Gastrocnemius medialis (tissue), 4 donors: ENCODE data around the gene S100A14. TPM values are rescaled to one million over a fixed set of nuclear protein-coding genes. Genes with fewer than 3 reads are reported as not detected.
"Not testable (repeated sequence)": the region's sequence is repeated elsewhere in the genome, so short reads cannot be mapped to it uniquely, and the experiment has no call there.

Experiments
- ATAC-seq, 2 donors: fragments of 150-250 bp; one replicate each; pipeline ENCODE4 v1.9.1; 2016
- DNase-seq, 2 donors: peaks; one replicate each; pipeline ENCODE4 v3.0.0-alpha.2; 2019
- H3K27ac ChIP-seq, 4 donors: fragments of 200-600 bp; sonication (generic); 1 replicate in 1 of 4; 2 replicates in 3 of 4; pipeline ENCODE4 v1.5.1; 2016 to 2018; ENCODE audit warnings: mild to moderate bottlenecking in 2 of 4, moderate library complexity in 1 of 4
- H3K27me3 ChIP-seq, 3 donors: fragments of 200-600 bp; sonication (generic) in 2 of 3; 1 replicate in 1 of 3; 2 replicates in 2 of 3; pipeline versions ENCODE4 v1.5.1 to v1.6.0; 2016 to 2019; ENCODE audit warnings: mild to moderate bottlenecking in 1 of 3, moderate library complexity in 1 of 3
- H3K36me3 ChIP-seq, 2 donors: fragments of 200-600 bp; sonication (generic) in 1 of 2; one replicate each; pipeline ENCODE4 v1.5.1; 2017 to 2018
- H3K4me1 ChIP-seq, 2 donors: fragments of 200-600 bp; sonication (generic) in 1 of 2; one replicate each; pipeline ENCODE4 v1.5.1; 2016 to 2017; ENCODE audit warnings: mild to moderate bottlenecking in 2 of 2
- H3K4me3 ChIP-seq, 4 donors: fragments of 200-600 bp; sonication (generic) in 3 of 4; 1 replicate in 1 of 4; 2 replicates in 3 of 4; pipeline ENCODE4 v1.5.1; 2016 to 2019; ENCODE audit warnings: mild to moderate bottlenecking in 2 of 4
- H3K9me3 ChIP-seq, 3 donors: fragments of 200-600 bp; sonication (generic) in 2 of 3; 1 replicate in 1 of 3; 2 replicates in 2 of 3; pipeline ENCODE4 v1.5.1; 2016 to 2019
- POLR2A ChIP-seq, 2 donors: fragments of 450-650 bp; IDR thresholded peaks; one replicate each; pipeline ENCODE4 v1.6.1; 2017; ENCODE audit warnings: antibody characterized with exemption in 2 of 2, mild to moderate bottlenecking in 2 of 2, moderate library complexity in 2 of 2
- in situ Hi-C, 4 donors: fragments of 200-750 bp; cut with MboI; loops; one replicate each; pipeline versions ENCODE4 v1.15.0 to v1.8.0; 2017; ENCODE audit warnings: low sequenced_read_pairs in 4 of 4
- intact Hi-C: fragments of 100-400 bp; cut with DNase I; formaldehyde crosslinking; loops from one replicate; pipeline ENCODE4 v1.15.1; 2023; ENCODE audit warnings: low total_unique reads
- total RNA-seq, 4 donors: library from RNA; depleted of rRNA; stranded (reverse); fragments of >200 nt; gene quantifications; one replicate each; pipeline versions ENCODE4 v1.1.0 to v1.2.3, GENCODE V29; 2016
- TF ChIP-seq, protein P1 (sequence below), 5 experiments: fragments of 450-650 bp in 3 of 5; fragments of 200-600 bp in 2 of 5; sonication (generic) in 2 of 5; IDR thresholded peaks in 4 of 5; conservative IDR thresholded peaks in 1 of 5; 1 replicate in 4 of 5; 2 replicates in 1 of 5; pipeline ENCODE4 v1.5.1; 2016 to 2019; ENCODE audit warnings: antibody characterized with exemption in 5 of 5, mild to moderate bottlenecking in 3 of 5, moderate library complexity in 3 of 5

The S100A14 gene
- total RNA-seq, 4 donors from 2014 or later, result 1.8 TPM; not detected in 3

DNA sequence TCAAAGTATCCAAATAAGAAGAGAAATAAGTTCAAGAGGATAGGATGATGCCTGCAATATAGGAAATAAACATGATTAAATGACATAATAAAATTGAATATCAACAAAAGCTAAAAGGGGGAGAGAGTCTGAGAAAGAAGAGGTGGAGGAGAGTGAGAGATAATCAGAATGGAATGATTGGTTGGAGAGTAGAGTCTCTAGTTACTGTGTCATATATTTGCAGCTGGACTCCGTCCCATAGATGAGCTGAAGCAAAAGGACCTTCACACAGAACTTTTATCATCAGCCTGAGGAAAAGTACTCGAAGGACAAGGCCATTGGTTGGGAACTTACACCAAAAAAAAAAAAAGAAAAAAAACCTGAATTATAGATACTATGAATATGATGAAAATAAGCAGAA, 27.6 kb downstream of the S100A14 start:
- no peaks in the 10 kb centered on the region for H3K27me3 ChIP-seq
- H3K36me3 ChIP-seq, result no peaks in the 10 kb centered on the region
- no peaks in the 10 kb centered on the region for H3K9me3 ChIP-seq
- intact Hi-C loops, result no loop called here
- H3K4me1 ChIP-seq, result no peaks in the 10 kb centered on the region
- in situ Hi-C loops, result loop anchor here in 1 of 4 donors (25.0 kb wide), 1 partner anchor 149 kb away; the partner anchor contains the start of gene INTS3
- TF ChIP-seq POLR2A (IDR thresholded peaks at IDR 0.05), result no peak
- TF ChIP-seq, protein P1, sequence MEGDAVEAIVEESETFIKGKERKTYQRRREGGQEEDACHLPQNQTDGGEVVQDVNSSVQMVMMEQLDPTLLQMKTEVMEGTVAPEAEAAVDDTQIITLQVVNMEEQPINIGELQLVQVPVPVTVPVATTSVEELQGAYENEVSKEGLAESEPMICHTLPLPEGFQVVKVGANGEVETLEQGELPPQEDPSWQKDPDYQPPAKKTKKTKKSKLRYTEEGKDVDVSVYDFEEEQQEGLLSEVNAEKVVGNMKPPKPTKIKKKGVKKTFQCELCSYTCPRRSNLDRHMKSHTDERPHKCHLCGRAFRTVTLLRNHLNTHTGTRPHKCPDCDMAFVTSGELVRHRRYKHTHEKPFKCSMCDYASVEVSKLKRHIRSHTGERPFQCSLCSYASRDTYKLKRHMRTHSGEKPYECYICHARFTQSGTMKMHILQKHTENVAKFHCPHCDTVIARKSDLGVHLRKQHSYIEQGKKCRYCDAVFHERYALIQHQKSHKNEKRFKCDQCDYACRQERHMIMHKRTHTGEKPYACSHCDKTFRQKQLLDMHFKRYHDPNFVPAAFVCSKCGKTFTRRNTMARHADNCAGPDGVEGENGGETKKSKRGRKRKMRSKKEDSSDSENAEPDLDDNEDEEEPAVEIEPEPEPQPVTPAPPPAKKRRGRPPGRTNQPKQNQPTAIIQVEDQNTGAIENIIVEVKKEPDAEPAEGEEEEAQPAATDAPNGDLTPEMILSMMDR (IDR thresholded peaks at IDR 0.05 in 4 of 5, conservative IDR thresholded peaks at IDR 0.05 in 1 of 5), result no peak
- no peak for DNase-seq
- no peak overlapping the region for H3K27ac ChIP-seq
- H3K4me3 ChIP-seq, result no peak overlapping the region
- ATAC-seq, result no peak

- DNase-seq, H3K4me3 ChIP-seq, H3K4me1 ChIP-seq, H3K27ac ChIP-seq, intact Hi-C loops, H3K36me3 ChIP-seq, H3K9me3 ChIP-seq, ATAC-seq, H3K27me3 ChIP-seq: not testable (repeated sequence)
- in situ Hi-C loops, result loop anchor here in 1 of 4 donors (25.0 kb wide), 1 partner anchor 149 kb away; the partner anchor contains the start of gene INTS3
Observed at GRCh38 chr1:153588033-153588432, 28.1 kb downstream of the S100A14 start.

DNA sequence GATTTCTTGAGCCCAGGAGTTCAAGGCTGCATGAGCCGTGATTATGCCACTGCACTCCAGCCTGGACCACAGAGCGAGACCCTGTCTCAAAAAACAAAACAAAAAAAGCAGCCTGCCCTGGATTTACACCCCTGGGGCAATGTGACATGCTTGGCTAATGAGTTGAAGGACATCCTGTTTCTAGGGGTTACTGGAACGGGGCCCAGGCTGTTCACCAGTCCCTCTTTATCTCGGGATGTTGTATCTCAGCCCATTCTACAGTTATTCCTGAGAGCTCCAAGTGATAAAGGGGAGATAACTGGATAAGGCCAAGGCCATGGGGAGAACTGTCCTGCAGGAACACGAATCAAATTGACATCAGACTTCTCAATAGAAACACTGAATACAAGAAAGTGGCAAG, 28.8 kb downstream of the S100A14 start:
- H3K36me3 ChIP-seq, result no peaks in the 10 kb centered on the region
- no peak for DNase-seq
- in situ Hi-C loops, result loop anchor here in 1 of 4 donors (25.0 kb wide), 1 partner anchor 150 kb away; the partner anchor contains the start of gene INTS3
- no peak for TF ChIP-seq POLR2A (IDR thresholded peaks at IDR 0.05)
- TF ChIP-seq, protein P1 (IDR thresholded peaks at IDR 0.05 in 4 of 5, conservative IDR thresholded peaks at IDR 0.05 in 1 of 5), result no peak
- H3K4me3 ChIP-seq, result no peak overlapping the region
- no peaks in the 10 kb centered on the region for H3K27me3 ChIP-seq
- no peak overlapping the region for H3K27ac ChIP-seq
- no peaks in the 10 kb centered on the region for H3K4me1 ChIP-seq
- no peak for ATAC-seq
- H3K9me3 ChIP-seq, result no peaks in the 10 kb centered on the region
- intact Hi-C loops, result no loop called here

DNA sequence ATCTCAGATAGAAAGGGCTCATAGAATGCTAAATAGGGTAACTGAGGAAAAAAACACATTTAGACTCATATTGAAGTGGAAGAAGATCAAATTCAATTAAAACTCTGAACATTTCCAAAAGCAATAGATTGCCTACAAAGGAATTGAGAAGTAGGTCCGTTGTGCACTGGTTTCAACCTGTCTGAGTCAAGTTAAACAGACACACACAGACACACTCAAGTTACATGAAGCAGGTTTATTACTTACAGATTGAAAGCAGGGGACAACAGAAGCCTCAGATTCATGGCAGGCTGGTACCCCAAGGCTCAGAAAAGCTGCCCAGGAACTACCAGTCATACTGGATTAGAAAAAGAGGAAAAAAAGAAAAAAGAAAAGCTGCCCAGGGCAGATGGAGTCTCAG, 29.8 kb downstream of the S100A14 start:
- no peak overlapping the region for H3K4me3 ChIP-seq
- no peak overlapping the region for H3K27ac ChIP-seq
- DNase-seq, result no peak
- no peaks in the 10 kb centered on the region for H3K27me3 ChIP-seq
- no peak for ATAC-seq
- intact Hi-C loops, result no loop called here
- in situ Hi-C loops, result loop anchor here in 1 of 4 donors (25.0 kb wide), 1 partner anchor 151 kb away; the partner anchor contains the start of gene INTS3
- H3K4me1 ChIP-seq, result no peaks in the 10 kb centered on the region
- H3K36me3 ChIP-seq, result no peaks in the 10 kb centered on the region
- TF ChIP-seq POLR2A (IDR thresholded peaks at IDR 0.05), result no peak
- TF ChIP-seq, protein P1 (IDR thresholded peaks at IDR 0.05 in 4 of 5, conservative IDR thresholded peaks at IDR 0.05 in 1 of 5), result no peak
- no peaks in the 10 kb centered on the region for H3K9me3 ChIP-seq

GRCh38 chr1:153585006-153585405, 31.1 kb downstream of the S100A14 start:
- no peaks in the 10 kb centered on the region for H3K9me3 ChIP-seq
- no peak overlapping the region for H3K4me3 ChIP-seq
- TF ChIP-seq POLR2A (IDR thresholded peaks at IDR 0.05), result no peak
- TF ChIP-seq, protein P1 (IDR thresholded peaks at IDR 0.05 in 4 of 5, conservative IDR thresholded peaks at IDR 0.05 in 1 of 5), result no peak
- no peak for ATAC-seq
- no peaks in the 10 kb centered on the region for H3K27me3 ChIP-seq
- H3K27ac ChIP-seq, result no peak overlapping the region
- in situ Hi-C loops (loop anchor here in 1 of 4 donors (25.0 kb wide), 1 partner anchor 152 kb away; the partner anchor contains the start of gene INTS3), intact Hi-C loops (no loop called here)
- no peaks in the 10 kb centered on the region for H3K36me3 ChIP-seq
- H3K4me1 ChIP-seq, result no peaks in the 10 kb centered on the region
- DNase-seq, result no peak
